SK-N-SH treated with all-trans-retinoic acid at 6 μM for 48 hours (cell line): Measurements from ENCODE around the gene DOK4.

Source experiments
- ATAC-seq: fragments of 200-7000 bp; cut with Tn5 transposase; 3 replicates; pipeline ENCODE4 v1.9.1; 2020; ENCODE audit warnings: mild to moderate bottlenecking, moderate library complexity
- ARNTL ChIP-seq: fragments of 450-650 bp; formaldehyde crosslinking; IDR thresholded peaks from 2 replicates; pipeline ENCODE4 v1.5.0; 2020; ENCODE audit warnings: low read depth, mild to moderate bottlenecking, moderate library complexity, borderline replicate concordance
- BACH2 ChIP-seq: fragments of 250-450 bp; sonication (Bioruptor Pico); IDR thresholded peaks from 2 replicates; pipeline ENCODE4 v1.9.0; 2021; ENCODE audit warnings: mild to moderate bottlenecking, borderline replicate concordance
- CSDC2 ChIP-seq: fragments of 250-450 bp; sonication (Bioruptor Pico); IDR thresholded peaks from 2 replicates; pipeline ENCODE4 v1.5.0; 2020; ENCODE audit warnings: mild to moderate bottlenecking, moderate library complexity
- GLIS3 ChIP-seq: fragments of 250-450 bp; sonication (Bioruptor Pico); IDR thresholded peaks from 2 replicates; pipeline ENCODE4 v1.5.0; 2020; ENCODE audit warnings: mild to moderate bottlenecking, moderate library complexity
- ISL1 ChIP-seq: fragments of 250-450 bp; sonication (Bioruptor Pico); IDR thresholded peaks from 2 replicates; pipeline ENCODE4 v2.1.2; 2022; ENCODE audit warnings: mild to moderate bottlenecking, moderate library complexity
- OSR1 ChIP-seq: fragments of 250-450 bp; sonication (Bioruptor Pico); IDR thresholded peaks from 2 replicates; pipeline ENCODE4 v1.8.0; 2022; ENCODE audit warnings: moderate library complexity, mild to moderate bottlenecking, inconsistent platforms
- PPARA ChIP-seq: fragments of 250-450 bp; sonication (Bioruptor Pico); IDR thresholded peaks from 2 replicates; pipeline ENCODE4 v1.5.0; 2020; ENCODE audit warnings: mild to moderate bottlenecking, borderline replicate concordance
- RARB ChIP-seq: fragments of 250-450 bp; sonication (Bioruptor Pico); IDR thresholded peaks from 2 replicates; pipeline ENCODE4 v1.8.0; 2021; ENCODE audit warnings: mild to moderate bottlenecking, moderate library complexity
- SNAI2 ChIP-seq: fragments of 250-450 bp; sonication (Bioruptor Pico); IDR thresholded peaks from 2 replicates; pipeline ENCODE4 v1.5.0; 2020; ENCODE audit warnings: mild to moderate bottlenecking, moderate library complexity
- TCF4 ChIP-seq: fragments of 250-450 bp; sonication (Bioruptor Pico); IDR thresholded peaks from 2 replicates; pipeline ENCODE4 v1.8.0; 2021; ENCODE audit warnings: mild to moderate bottlenecking, moderate library complexity, borderline replicate concordance
- TOX ChIP-seq: fragments of 250-450 bp; sonication (Bioruptor Pico); IDR thresholded peaks from 2 replicates; pipeline ENCODE4 v1.8.0; 2021; ENCODE audit warnings: mild to moderate bottlenecking, moderate library complexity, borderline replicate concordance
- ZC3H10 ChIP-seq: fragments of 250-450 bp; sonication (Bioruptor Pico); IDR thresholded peaks from 2 replicates; pipeline ENCODE4 v1.5.1; 2021; ENCODE audit warnings: mild to moderate bottlenecking, moderate library complexity
- ZFP3 ChIP-seq: fragments of 250-450 bp; sonication (Bioruptor Pico); IDR thresholded peaks from 2 replicates; pipeline ENCODE4 v1.5.0; 2020; ENCODE audit warnings: mild to moderate bottlenecking, moderate library complexity
- ZFP30 ChIP-seq: fragments of 450-650 bp; formaldehyde crosslinking; IDR thresholded peaks from 2 replicates; pipeline ENCODE4 v1.5.0; 2022; ENCODE audit warnings: mild to moderate bottlenecking, moderate library complexity
- ZNF565 ChIP-seq: fragments of 450-650 bp; formaldehyde crosslinking; conservative IDR thresholded peaks from 2 replicates; pipeline ENCODE4 v1.5.0; 2020; ENCODE audit warnings: low read depth, mild to moderate bottlenecking, moderate library complexity
- ZNF70 ChIP-seq: fragments of 450-650 bp; formaldehyde crosslinking; IDR thresholded peaks from 2 replicates; pipeline ENCODE4 v1.5.0; 2020; ENCODE audit warnings: mild to moderate bottlenecking, moderate library complexity
- TF ChIP-seq, protein P1 (sequence below): fragments of 250-450 bp; sonication (Bioruptor Pico); IDR thresholded peaks from 2 replicates; pipeline ENCODE4 v1.8.0; 2021; ENCODE audit warnings: low read depth, mild to moderate bottlenecking, moderate library complexity, borderline replicate concordance
- TF ChIP-seq, protein P2 (sequence below): fragments of 250-450 bp; sonication (Bioruptor Pico); IDR thresholded peaks from 2 replicates; pipeline ENCODE4 v1.5.1; 2021; ENCODE audit warnings: mild to moderate bottlenecking, moderate library complexity
- TF ChIP-seq, protein P3 (sequence below): fragments of 250-450 bp; sonication (Bioruptor Pico); IDR thresholded peaks from 2 replicates; pipeline ENCODE4 v1.5.0; 2020; ENCODE audit warnings: mild to moderate bottlenecking, moderate library complexity

Gene DOK4

DNA sequence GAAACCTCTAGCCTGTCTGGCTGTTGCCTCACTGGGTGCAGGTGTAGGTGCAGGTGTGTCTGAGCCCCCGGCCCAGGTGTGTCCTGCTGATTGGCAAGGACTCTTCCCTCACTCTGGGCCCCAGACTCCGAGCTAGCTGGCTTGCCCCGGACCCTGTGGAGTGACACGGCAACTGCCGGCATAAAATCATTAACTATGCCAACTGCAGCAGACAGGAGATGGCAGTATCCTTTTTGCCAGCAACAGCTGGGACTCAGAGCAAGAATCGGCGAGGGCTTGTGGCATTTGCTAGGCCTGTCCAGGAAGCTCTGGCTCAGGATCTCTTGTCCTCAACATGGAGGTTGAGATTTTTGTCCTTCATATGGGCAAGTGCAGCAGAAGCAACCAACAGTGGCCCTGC lies 59.9 kb downstream of the DOK4 start:
- TF ChIP-seq TOX (no peak), ZC3H10 (no peak), TCF4 (CRISPR knock-in tag) (no peak), OSR1 (CRISPR knock-in tag) (no peak), BACH2 (no peak), GLIS3 (no peak), RARB (no peak), ZNF565 (CRISPR knock-in tag) (no peak), ZNF70 (CRISPR knock-in tag) (no peak), CSDC2 (CRISPR knock-in tag) (no peak), ISL1 (CRISPR knock-in tag) (no peak)
- TF ChIP-seq, protein P1, sequence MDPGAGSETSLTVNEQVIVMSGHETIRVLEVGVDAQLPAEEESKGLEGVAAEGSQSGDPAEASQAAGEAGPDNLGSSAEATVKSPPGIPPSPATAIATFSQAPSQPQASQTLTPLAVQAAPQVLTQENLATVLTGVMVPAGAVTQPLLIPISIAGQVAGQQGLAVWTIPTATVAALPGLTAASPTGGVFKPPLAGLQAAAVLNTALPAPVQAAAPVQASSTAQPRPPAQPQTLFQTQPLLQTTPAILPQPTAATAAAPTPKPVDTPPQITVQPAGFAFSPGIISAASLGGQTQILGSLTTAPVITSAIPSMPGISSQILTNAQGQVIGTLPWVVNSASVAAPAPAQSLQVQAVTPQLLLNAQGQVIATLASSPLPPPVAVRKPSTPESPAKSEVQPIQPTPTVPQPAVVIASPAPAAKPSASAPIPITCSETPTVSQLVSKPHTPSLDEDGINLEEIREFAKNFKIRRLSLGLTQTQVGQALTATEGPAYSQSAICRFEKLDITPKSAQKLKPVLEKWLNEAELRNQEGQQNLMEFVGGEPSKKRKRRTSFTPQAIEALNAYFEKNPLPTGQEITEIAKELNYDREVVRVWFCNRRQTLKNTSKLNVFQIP (CRISPR knock-in tag), result no peak
- TF ChIP-seq, protein P2, sequence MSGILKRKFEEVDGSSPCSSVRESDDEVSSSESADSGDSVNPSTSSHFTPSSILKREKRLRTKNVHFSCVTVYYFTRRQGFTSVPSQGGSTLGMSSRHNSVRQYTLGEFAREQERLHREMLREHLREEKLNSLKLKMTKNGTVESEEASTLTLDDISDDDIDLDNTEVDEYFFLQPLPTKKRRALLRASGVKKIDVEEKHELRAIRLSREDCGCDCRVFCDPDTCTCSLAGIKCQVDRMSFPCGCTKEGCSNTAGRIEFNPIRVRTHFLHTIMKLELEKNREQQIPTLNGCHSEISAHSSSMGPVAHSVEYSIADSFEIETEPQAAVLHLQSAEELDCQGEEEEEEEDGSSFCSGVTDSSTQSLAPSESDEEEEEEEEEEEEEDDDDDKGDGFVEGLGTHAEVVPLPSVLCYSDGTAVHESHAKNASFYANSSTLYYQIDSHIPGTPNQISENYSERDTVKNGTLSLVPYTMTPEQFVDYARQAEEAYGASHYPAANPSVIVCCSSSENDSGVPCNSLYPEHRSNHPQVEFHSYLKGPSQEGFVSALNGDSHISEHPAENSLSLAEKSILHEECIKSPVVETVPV (CRISPR knock-in tag), result no peak
- no peak for ATAC-seq

DNA sequence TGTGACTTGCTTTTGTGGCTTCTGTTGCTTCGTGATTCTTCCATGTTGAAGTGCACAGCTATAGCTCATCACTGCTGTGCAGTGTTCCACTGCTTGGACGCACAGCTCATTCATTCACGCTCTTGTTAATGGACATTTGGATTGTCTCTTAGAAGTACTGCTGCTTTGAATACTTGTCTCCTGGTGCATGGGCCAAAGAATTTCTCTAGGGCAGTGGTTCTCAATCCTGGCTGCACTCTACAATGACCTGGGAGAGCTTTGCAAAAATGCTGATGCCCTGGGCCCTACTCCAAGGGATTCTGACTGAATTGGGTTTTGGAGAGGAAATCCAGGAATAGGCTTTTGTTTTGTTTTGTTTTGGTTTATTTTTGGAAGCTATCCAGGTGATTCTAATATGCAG lies 61.7 kb downstream of the DOK4 start:
- ATAC-seq, result no peak
- TF ChIP-seq PPARA (CRISPR knock-in tag), result no peak

DNA sequence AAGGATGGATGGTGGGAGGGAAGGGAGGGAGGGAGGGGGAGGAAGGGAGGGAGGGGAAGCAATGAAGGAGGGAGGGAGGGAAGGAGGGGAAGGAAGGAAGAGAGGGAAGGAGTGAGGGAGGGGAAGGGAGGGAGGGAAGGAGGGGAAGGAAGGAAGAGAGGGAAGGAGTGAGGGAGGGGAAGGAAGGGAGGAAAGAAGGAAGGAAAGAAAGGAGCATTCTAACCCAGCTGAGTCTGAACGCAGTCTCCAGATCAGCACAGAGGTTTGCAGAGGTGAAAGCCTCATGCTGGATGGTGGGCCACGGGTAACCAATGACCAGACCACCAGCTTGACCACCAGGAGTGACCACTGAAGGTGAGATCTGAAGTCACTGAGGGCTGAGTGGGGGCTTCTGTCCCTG lies 63.1 kb downstream of the DOK4 start:
- no peak for ATAC-seq
- TF ChIP-seq PPARA (CRISPR knock-in tag), result no peak
- TF ChIP-seq ZNF565 (CRISPR knock-in tag), result no peak
- TF ChIP-seq TOX, result no peak

DNA sequence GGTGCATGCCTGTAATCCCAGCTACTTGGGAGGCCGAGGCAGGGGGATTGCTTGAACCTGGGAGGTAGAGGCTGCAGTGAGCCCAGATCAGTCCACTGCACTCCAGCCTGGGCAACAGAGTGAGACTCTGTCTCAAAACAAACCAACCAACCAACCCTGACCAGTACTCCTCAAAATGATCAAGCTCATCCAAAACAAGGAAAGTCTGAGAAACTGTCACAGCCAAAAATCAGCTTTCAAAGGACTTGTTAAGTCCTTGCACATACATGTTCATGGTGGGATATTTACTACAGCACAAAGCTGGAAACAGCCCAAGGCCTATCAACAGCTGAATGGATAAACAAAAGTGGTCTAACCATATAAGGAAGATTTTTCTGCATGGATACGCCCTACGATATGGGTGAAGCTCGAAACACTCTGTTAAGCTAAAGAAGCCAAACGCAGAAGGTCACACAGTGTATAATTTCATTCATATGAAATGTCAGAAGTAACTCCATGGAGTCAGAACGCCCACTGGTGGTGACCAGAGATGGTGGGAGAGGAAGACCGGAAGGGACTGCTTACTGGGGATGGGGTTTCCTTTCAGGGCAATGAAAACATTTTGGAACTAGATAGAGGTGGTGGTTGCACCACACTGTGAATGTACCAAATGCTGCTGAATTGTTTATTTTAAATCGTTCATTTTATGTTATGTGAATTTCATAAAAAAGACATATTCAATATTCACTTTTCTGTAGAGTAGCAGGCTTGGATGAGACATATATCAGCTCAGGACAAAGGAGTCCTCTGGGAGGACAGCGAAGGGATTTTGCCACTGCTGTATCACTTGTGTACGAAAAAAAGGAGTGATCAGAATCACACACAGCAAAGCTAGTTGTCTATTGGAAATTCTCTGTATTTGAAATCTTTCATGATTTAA lies 64.0 kb downstream of the DOK4 start:
- peak; percentile 82 for ATAC-seq
- TF ChIP-seq ARNTL, result no peak
- TF ChIP-seq ISL1 (CRISPR knock-in tag), result no peak
- TF ChIP-seq ZFP30 (CRISPR knock-in tag), result no peak
- no peak for TF ChIP-seq BACH2
- TF ChIP-seq RARB, result no peak
- no peak for TF ChIP-seq ZFP3 (CRISPR knock-in tag)
- no peak for TF ChIP-seq SNAI2 (CRISPR knock-in tag)
- TF ChIP-seq, protein P3, sequence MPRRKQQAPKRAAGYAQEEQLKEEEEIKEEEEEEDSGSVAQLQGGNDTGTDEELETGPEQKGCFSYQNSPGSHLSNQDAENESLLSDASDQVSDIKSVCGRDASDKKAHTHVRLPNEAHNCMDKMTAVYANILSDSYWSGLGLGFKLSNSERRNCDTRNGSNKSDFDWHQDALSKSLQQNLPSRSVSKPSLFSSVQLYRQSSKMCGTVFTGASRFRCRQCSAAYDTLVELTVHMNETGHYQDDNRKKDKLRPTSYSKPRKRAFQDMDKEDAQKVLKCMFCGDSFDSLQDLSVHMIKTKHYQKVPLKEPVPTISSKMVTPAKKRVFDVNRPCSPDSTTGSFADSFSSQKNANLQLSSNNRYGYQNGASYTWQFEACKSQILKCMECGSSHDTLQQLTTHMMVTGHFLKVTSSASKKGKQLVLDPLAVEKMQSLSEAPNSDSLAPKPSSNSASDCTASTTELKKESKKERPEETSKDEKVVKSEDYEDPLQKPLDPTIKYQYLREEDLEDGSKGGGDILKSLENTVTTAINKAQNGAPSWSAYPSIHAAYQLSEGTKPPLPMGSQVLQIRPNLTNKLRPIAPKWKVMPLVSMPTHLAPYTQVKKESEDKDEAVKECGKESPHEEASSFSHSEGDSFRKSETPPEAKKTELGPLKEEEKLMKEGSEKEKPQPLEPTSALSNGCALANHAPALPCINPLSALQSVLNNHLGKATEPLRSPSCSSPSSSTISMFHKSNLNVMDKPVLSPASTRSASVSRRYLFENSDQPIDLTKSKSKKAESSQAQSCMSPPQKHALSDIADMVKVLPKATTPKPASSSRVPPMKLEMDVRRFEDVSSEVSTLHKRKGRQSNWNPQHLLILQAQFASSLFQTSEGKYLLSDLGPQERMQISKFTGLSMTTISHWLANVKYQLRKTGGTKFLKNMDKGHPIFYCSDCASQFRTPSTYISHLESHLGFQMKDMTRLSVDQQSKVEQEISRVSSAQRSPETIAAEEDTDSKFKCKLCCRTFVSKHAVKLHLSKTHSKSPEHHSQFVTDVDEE (CRISPR knock-in tag), result no peak
- no peak for TF ChIP-seq ZNF565 (CRISPR knock-in tag)
- TF ChIP-seq ZNF70 (CRISPR knock-in tag), result no peak
- TF ChIP-seq CSDC2 (CRISPR knock-in tag), result no peak
- TF ChIP-seq, protein P1 (CRISPR knock-in tag), result no peak
- no peak for TF ChIP-seq GLIS3
